ENCODE data around the gene ENKD1.

Gene ENKD1

GRCh38 chr16:67648764-67649407 lies 17.7 kb downstream of the ENKD1 start:
- no peak for DNase-seq (ENCODE audit: low spot score)

GRCh38 chr16:67648088-67648763 lies 18.3 kb downstream of the ENKD1 start:
- no peak for DNase-seq (ENCODE audit: low spot score)

GRCh38 chr16:67647681-67648080 lies 18.9 kb downstream of the ENKD1 start:
- DNase-seq (ENCODE audit: low spot score): no peak

GRCh38 chr16:67647111-67647651 lies 19.4 kb downstream of the ENKD1 start:
- no peak for DNase-seq (ENCODE audit: low spot score)

- DNase-seq (ENCODE audit: low spot score): no peak
Measured at GRCh38 chr16:67645397-67646121, 21.0 kb downstream of the ENKD1 start.

GRCh38 chr16:67644038-67644437 lies 22.5 kb downstream of the ENKD1 start:
- DNase-seq (ENCODE audit: low spot score): no peak

GRCh38 chr16:67641779-67642708 lies 24.5 kb downstream of the ENKD1 start:
- DNase-seq (ENCODE audit: low spot score): peak; percentile 76

GRCh38 chr16:67637625-67638024 lies 28.9 kb downstream of the ENKD1 start:
- no peak for DNase-seq (ENCODE audit: low spot score)

- no peak for DNase-seq (ENCODE audit: low spot score)
Measured at GRCh38 chr16:67636713-67637112, 29.8 kb downstream of the ENKD1 start.

GRCh38 chr16:67632415-67633172 lies 34.0 kb downstream of the ENKD1 start:
- peak; percentile 24 for DNase-seq (ENCODE audit: low spot score)

GRCh38 chr16:67628216-67628615 lies 38.3 kb downstream of the ENKD1 start:
- no peak for DNase-seq (ENCODE audit: low spot score)

- no peak for DNase-seq (ENCODE audit: low spot score)
Measured at GRCh38 chr16:67613808-67614207, 52.7 kb downstream of the ENKD1 start.

Measured in pons (tissue), 1 donor.